Measurements from ENCODE around the gene BICD2.
"Not testable (repeated sequence)": the region's sequence is repeated elsewhere in the genome, so short reads cannot be mapped to it uniquely, and the experiment has no call there.

The BICD2 gene

DNA sequence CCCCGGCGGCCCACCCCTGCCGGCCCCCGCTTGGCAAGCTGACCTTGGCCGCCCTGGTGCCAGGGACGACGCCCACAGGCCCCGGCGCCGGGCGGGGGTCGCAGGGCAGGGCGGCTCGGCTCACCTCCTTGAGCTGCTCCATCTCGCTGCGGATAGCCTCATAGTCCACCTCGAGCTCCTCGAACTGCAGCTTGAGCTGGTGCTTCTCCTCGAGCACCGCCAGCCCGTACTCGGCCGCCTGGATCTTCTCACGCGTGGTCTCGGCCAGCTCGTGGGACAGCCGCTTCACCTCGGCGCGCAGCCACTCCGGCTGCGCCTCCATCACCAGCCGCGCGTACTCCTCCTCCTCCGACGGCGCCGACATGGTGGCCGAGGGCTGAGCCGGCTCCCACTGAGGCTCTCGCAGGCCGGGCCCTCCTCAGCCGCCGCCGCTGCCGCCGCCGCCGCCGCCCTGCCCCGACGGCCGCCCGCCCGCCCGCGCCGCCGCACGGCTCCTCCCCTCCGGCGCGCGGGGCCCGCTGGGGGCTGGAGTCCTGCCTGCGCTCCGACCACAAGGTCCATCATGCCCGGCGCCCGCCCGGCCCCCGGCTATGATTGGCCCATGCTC lies at the start of gene BICD2:
BICD2 (minus strand) TSS at position 453 of the 607 bp plus-strand sequence; CDS start at position 364, 89 bp downstream.
- no peak for DNase-seq (ENCODE audit: low read depth)

DNA sequence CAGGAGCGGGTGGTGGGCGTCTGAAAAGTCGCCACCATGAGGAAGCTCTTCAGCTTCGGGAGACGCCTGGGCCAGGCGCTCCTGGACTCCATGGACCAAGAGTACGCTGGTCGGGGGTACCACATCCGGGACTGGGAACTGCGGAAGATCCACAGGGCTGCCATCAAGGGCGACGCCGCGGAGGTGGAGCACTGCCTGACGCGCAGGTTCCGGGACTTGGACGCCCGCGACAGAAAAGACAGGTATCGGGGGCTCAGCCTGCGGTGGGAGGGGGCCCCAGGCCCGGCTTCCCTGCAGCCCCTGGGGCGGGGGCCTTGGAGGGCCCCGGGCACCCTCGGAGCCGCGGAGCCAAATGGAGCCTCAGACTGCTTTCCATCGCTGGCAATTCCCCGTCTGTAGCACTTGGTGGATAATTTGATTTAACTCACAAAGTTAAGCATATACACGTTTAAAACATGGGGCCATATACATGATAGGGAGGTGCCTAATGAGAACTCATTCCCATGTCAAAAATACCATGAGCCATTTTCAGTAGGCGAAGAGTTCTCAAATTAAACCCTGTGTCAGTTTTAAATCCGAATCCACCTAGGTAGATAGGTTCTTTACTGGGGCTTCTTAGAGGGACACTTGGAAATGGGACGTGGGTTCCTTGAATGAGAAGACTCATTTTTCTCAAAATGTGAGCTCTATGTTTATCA lies 45.1 kb upstream of the BICD2 start:
- not testable (repeated sequence) for DNase-seq (ENCODE audit: low read depth)

DNA sequence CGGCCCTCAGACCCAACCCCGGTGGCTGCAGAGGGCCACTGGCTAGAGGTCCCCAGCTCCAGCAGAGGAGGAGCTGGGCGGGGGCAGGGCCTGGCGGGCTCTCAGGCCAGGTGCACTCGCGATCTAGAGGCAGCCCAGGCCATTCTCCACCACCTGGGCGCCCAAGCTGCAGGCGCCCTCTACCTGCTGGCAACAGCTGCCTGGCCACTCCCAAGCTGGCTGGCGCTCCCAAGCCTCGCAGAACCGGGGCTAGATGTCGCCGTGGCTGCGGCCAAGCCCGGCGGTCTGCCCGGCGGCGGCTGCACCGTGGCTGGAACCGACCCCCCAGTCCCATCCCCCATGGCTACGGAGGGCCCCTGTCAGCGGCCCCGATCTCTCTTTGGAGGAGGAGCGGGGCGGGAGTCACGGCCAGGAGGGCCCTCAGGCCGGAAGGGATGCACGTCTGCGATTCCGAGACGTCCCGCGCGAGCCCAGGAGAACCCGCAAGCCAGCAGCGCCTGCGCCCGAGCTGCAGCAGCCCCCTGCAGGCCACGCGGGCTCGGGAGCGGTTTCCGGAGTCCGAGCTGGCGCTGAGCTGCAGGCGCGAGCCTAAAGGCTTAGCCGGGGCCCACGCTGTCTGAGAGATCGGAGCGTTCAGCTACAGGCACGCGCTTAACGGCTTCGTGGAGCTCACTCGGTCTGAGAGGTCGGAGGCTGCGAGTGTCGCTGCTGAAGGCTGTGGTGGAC lies 44.3 kb upstream of the BICD2 start:
- peak; percentile 11 for DNase-seq (ENCODE audit: low read depth)

DNA sequence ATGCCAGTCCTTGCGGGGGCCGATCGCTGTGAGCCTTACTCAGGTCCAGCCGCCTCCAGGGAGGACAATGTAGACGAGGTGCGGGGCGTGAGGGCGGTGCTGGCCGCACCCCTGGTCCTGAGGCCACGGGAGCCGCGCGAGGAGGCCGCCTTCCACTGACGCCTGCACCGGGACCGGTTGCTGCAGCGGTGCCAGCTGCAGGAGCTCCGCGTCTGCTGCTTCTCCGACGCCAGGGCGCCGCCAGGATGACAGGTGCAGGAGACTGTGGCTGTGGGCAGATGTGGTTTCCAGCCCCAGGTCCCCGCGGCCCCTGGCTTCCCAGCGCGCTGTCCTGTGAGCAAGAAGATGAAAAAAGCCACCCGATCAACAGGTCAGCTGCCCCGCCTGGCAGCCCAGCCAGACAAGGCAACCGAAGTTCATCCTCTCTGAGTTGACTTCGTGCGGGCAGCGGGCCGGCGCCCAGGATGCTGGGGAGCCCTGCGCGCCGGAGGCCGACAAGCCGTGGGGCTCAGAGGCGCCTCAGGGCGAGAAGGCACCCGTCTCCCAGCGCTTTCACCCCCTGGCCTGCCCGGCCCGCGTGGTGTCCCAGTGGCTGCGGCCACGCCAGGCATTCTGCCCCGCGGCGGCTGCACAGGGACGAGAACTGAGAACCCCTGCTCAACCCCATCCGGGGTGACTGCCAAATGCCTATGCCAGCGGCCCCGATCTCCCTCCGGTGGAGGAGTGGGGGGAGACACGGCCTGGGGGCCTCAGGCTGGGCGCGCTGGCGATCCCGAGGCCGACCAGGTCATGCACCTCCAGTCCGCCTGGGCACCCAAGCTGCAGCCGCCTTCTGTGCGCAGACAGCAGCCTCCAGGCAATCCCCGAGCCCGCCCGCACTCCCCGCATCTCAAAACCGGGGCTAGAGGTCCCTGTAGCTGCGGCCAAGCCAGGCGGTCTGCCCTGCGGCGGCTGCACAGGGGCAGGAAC lies 43.4 kb upstream of the BICD2 start:
- DNase-seq (ENCODE audit: low read depth) = no peak

DNA sequence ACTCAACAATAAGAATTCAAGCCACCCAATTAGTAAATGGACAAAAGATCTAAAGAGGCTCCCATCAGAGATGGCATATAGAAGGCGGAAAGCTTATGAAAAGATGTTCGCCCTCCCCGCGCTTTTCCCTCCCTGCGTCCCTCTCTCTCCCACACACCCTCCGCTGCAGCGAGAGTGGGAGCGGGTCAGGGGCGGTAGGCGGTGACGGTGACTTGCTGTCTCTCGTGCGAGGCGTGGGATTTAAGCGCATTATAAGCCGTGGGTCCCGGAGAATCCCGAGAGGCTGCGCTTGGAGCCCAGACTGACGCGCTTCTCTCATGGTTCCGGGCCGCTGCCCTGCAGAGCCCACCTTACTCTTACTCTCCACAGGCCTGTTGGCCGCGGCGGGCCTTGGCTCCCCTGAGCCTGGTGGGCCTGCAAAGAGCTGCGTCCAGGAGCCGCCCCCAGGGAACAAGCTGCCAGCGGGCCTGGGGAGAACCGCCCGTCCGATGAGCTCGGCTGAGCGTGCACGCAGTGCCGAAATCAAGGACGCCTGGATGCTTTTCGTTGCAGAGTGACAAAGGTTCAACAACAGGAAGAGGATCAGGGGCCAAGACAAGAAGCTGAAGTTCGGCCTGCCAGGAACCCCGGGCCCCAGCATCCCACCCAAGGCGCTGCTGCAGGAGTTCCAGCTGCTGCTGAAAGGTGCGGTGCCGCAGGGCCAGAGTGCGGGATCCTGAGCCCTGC lies 42.6 kb upstream of the BICD2 start:
- DNase-seq (ENCODE audit: low read depth) = no peak

DNA sequence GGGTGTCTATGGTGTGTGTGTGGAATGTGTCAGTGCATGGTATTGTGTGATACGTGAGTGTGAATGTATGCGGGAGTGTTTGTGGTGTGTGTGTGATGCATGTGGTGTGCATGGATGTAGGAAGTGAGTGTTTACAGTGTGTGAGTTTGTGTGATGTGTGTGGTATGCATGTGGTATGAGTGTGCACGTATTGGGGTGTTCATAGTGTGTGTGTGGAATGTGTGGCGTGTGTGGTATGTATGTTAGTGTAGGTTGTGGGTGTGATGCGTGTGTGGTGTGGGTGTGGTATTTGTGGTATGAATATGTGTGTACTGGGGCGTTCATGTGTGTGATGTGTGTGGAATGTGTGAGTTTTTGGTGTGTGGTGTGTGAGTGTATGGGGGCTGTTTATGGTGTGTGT lies 40.1 kb upstream of the BICD2 start:
- no peak for DNase-seq (ENCODE audit: low read depth)

DNA sequence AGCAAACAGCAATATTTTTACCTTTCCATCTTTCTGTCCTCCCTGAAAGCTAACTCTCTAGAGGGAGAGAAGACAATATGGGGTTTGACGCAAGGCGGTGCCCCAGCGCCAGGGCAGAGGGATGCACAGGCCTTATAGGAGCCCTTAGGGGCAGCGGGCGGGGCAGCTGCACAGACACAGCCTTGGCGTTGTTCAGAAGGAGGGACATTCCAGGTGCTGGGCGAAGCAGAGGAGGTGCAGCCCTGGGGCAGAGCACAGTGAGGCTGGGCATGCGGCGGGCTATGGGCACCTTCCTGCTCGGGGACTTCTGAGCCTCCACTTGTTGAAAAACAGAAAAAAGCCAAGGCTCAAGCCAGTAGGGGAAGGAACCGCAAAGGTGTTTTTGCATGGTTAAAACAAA lies 33.7 kb upstream of the BICD2 start:
- no peak for DNase-seq (ENCODE audit: low read depth)

DNA sequence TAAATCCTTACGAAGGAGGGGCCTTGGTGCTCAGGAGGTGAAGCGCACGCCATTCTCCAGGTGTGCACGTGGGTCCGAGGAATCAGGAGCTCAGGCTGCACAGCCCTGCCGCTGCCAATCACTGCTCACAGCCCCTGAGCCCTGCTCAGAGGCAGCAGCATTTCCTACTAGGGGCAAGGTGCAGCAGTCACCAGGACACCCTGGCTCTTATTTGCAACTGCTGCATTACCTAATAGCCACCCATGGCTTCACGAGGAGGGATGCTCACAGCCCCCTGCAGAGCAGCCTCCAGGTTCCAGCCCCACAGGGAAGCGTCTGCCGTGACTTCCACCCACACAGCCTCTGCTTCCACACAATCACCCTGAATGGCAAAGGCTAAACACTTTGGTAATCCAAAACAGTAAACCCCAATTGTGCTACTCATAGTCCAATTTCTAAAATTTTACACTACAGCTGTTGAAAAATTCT lies 31.7 kb upstream of the BICD2 start:
- not testable (repeated sequence) for DNase-seq (ENCODE audit: low read depth)

DNA sequence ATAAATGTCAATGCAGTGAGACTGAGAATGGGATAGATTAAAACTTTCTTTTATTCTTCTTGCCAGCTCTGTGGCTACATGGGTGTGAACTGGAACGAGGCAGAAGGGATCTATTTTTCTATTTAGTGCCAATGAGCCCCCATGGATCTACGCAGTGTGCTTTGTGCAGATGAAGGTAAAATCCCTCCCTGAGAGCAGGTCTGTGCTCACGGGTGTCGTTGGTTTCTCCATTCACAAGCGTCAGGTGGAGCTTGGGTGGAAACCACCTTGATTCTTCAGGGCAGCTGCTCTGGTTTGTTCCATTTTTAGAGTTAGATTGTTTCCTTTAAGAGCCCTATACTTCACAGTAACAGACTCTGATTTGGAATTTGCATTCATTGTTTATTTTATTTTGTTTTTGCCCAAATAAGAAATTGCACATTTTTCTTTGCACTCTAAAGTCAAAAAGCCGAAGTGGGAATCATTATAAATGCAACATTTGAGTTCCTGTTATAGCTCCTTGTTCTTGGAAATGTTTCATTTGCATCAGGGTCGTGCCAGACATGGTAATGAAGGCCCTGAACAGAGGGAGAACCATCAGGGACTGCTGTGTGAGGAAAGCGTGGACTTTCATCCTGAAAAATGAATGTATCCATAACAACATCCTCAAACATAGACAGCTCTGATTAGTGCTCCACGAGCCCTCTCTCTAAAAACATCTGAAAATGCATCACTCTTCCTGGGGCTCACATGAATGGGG lies 31.1 kb upstream of the BICD2 start:
- no peak for DNase-seq (ENCODE audit: low read depth)

DNA sequence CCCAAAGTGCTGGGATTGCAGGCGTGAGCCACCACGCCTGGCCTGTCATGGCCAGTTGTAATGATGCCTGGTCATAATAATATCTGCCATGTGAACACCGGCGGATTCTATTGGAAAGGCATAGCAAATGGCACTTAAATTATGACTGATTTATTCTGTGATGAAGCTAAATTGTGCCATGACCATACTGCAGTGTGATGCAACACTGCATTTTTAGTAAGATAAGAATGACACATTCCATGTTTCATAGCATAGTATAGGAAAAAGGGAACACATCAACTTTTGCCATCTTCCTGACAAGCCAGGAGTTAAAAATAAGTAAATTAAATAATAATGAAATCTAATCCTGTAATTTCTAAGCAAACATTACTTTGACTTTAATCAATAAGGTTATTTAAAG lies 30.4 kb upstream of the BICD2 start:
- DNase-seq (ENCODE audit: low read depth) = no peak

DNA sequence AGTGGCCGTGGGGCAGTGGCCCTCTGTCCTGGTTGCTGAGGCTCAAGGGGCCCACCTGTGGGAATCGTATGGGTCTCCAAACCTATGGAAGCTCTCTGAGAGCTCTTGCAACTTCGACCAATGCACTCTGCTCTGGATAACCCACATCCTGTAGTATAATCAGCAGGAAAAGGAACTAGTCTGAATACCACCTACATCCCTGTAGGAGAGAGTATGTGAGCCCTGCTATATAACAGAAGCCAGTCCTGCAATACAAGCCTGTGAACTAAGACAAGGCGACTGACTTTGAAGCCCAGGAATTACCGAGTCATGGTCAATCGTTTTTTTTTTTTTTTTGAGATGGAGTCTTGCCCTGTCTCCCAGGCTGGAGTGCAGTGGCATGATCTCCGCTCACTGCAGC lies 29.8 kb upstream of the BICD2 start:
- DNase-seq (ENCODE audit: low read depth) = no peak

DNA sequence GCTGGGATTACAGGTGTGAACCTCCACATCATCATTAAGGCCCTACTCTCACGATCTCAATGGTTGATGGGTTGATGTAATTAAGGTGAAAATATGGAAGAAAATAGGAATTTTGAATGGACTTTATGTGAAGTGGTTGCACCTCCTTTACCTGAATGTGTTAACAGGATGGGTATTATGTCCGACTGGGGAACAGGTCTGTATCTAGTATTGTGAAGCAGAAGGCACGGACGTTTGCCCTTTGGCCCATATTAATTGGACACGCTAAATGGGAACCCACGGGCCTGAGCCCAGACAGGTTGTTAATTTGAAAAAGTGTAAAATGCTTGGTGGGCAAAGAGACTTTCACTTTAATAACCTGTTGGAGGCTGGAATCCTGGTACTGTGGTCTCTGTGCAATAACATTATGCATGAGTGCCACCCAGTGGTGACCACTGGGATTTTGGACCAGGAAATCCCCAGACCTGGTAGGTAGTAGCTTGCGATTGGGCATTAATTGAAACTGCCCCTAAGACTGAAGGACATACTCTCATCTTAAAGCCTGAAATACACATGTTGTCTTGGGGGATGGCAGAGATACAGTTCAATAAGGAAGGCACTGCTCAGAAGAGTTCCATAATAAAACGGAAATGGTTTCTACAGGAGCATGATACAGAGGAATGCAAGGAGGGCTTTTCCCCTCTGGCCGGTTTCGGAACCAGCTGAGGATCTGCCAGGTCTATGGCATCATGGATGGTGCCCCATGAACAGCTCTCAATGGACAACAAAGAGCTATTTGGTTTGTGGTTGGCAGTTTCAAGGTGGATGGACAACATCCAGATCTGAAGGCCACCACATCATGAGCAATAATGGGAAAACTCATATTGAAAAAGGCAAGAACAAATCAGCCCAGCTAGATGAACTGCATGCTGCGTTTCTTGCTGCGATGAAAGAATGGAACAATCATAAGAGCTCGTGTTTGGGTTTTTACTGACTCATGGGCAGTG lies 26.2 kb upstream of the BICD2 start:
- DNase-seq (ENCODE audit: low read depth) = peak; percentile 61

DNA sequence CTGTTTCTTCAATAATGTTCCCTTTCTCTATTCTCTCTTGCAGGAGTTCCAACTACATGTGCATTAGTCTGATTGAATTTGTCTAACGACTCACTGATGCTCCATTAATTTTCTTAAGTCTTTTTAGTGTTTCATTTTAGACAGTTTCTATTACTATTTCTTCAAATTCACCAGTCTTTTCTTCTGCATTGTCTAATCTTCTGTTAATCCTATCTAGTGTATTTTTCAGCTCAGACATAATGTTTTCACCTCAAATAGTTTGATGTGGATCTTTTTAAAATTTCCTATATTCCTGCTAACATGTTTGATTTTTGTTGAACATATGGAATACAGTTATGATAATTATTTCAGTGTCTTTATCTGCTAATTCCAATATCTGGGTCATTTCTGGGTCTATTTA lies 21.7 kb upstream of the BICD2 start:
- no peak for DNase-seq (ENCODE audit: low read depth)

DNA sequence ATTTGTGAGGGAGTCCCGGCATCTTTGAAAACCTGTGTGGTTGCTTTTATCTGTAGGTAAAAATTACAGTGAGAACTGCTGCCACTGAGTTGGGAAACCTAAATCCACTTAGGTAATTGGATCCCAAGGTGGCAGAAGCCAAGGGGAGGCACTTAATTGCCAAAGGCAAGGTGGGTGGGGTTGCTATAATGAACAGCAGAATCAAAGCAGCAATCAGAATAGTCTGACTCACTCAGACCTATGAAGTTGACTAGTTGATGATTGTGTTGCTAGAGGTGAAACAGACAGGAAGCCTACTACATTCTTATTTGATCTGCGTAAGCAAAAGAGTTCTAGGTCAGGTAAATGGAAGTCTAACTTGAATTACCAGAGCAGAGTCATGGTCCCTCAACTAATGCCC lies 17.3 kb upstream of the BICD2 start:
- DNase-seq (ENCODE audit: low read depth) = no peak

DNA sequence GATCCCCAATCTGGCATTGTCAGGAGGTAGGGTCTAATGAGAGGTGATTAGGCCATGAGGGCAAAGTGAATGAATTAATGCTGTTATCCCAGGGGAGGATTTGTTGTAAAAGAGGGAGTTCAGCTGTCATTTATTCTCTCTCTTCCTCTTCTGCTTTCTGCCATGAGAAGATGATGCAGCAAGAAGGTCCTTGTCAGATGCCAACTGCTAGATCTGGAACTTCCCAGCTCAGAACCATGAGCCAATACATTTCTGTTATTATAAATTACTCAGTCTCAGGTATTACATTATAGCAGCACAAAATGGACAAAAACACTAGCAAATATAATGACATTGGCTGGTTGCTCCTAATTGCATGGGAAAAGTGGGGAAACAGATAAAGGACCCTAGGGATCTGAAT lies 15.6 kb upstream of the BICD2 start:
- DNase-seq (ENCODE audit: low read depth) = no peak

DNA sequence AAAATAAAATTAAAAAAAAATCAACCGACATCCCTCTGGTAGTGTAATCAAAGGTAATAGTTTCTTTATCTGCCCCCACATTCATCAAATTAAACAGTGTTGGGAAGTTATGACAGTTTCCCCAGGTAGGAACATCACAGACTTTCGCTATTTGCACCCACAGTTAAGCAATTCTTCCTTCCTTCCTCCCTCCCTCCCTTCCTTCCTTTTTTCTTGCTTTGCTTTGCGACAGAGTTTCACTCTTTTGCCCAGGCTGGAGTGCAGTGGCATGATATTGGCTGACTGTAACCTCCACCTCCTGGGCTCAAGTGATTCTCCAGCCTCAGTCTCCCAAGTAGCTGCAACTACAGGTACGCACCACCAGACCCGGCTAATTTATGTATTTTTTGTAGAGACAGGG lies 10.8 kb upstream of the BICD2 start:
- DNase-seq (ENCODE audit: low read depth) = no peak

DNA sequence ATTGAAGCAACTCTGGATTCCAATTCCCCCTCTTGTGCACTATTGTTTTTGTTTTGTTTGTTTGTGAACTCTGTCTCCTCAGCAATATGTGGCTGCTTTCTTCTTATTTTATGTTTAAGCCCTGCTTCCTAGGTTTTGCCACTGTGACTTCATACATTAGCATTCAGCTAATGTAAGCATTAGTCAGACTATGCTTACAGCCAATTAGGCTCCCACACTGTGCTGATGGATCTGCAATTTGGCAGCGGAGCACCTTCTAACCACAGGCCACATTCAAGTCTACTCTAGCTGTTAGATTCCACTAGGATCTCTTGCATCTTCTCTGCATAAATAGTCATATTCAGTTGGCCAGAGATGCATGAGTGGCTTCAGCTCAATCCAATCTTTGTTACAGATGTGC lies 9.6 kb upstream of the BICD2 start:
- DNase-seq (ENCODE audit: low read depth) = no peak

DNA sequence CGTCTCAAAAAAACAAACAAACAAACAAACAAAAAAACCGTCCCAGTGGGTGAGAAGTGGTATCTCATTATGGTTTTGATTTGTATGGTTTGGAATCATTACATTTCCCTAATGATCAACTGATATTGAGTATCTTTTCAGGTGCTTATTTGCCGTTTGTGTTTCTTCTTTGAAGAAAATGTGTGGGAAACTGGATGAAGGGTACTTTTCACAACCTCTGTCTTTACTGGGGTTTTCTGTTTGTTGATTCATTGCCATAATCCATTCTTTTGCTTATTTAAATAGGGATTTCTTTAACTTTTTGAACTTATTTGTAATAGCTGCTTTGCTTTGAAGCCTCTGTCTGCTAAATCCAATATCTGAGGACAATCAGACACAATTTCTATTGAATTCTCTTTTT lies 9.2 kb upstream of the BICD2 start:
- no peak for DNase-seq (ENCODE audit: low read depth)

DNA sequence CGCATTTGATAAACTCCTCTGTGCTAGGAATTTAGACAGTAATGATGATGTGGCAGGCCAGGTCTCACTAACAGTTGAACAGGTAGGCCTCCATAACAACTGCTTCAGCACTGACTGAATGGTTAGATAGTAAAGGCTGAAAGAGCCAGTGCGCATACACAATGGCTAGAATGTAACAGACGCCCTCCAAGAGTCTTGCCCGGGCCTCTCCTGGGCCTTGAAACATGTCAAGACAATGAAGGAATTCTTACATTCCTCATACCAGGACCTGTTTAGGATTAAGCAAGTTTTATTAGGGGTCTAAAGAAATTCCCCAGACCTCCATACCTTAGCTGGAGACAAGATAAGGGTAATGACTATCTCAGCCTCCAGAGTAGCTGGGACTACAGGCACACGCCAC lies 6.7 kb upstream of the BICD2 start:
- no peak for DNase-seq (ENCODE audit: low read depth)
